HepG2 (cell line): ENCODE results near the gene RERE. TPM values are rescaled to one million over a fixed set of nuclear protein-coding genes. Genes with fewer than 3 reads are reported as not detected.
A peak's percentile ranks its signal among the peaks of the same experiment; 100 is the strongest.

Experiments used
- ATF1 ChIP-seq: IDR thresholded peaks from 2 replicates; pipeline ENCODE4 v1.6.1; 2016; ENCODE audit warnings: mild to moderate bottlenecking, control low read depth
- ATRX ChIP-seq: sonication (generic); formaldehyde crosslinking; IDR thresholded peaks from 2 replicates; pipeline ENCODE4 v1.4.0; 2020; ENCODE audit warnings: missing genetic modification reagents, borderline replicate concordance
- CHCHD3 ChIP-seq: sonication (generic); formaldehyde crosslinking; IDR thresholded peaks from 2 replicates; pipeline ENCODE4 v1.8.0; 2022; ENCODE audit warnings: mild to moderate bottlenecking, missing genetic modification reagents, moderate library complexity
- ESRRA ChIP-seq: sonication (generic); formaldehyde crosslinking; IDR thresholded peaks from 2 replicates; pipeline ENCODE4 v1.5.1; 2020; ENCODE audit warnings: mild to moderate bottlenecking, low read depth, missing genetic modification reagents
- ETV6 ChIP-seq: sonication (generic); formaldehyde crosslinking; conservative IDR thresholded peaks from 2 replicates; pipeline ENCODE4 v1.4.0; 2020; ENCODE audit warnings: missing genetic modification reagents
- KAT2B ChIP-seq: fragments of 150-350 bp; IDR thresholded peaks from 2 replicates; pipeline ENCODE4 v1.6.1; 2014; ENCODE audit warnings: low read depth, low read length, borderline replicate concordance
- KLF13 ChIP-seq: sonication (generic); formaldehyde crosslinking; IDR thresholded peaks from 2 replicates; pipeline ENCODE4 v1.4.0; 2020; ENCODE audit warnings: mild to moderate bottlenecking, missing genetic modification reagents
- NFYB ChIP-seq: sonication (generic); formaldehyde crosslinking; IDR thresholded peaks from 2 replicates; pipeline ENCODE4 v1.4.0; 2020; ENCODE audit warnings: missing genetic modification reagents
- PLRG1 ChIP-seq: fragments of 450-650 bp; conservative IDR thresholded peaks from 2 replicates; pipeline ENCODE4 v1.6.1; 2016
- POLR2AphosphoS2 ChIP-seq: IDR thresholded peaks from 2 replicates; pipeline ENCODE4 v1.6.1; 2011; ENCODE audit warnings: low read depth, low read length, improper control_type of control experiment
- RAD21 ChIP-seq: fragments of 450-650 bp; formaldehyde crosslinking; IDR thresholded peaks from 2 replicates; pipeline ENCODE4 v1.5.0; 2020; ENCODE audit warnings: mild to moderate bottlenecking
- SETDB1 ChIP-seq: sonication (generic); formaldehyde crosslinking; IDR thresholded peaks from 2 replicates; pipeline ENCODE4 v1.5.1; 2020; ENCODE audit warnings: missing genetic modification reagents, mild to moderate bottlenecking, borderline replicate concordance
- SOX13 ChIP-seq, 3 experiments: fragments of 450-650 bp in 1 of 3; sonication (generic) in 1 of 3; formaldehyde crosslinking in 1 of 3; IDR thresholded peaks in 2 of 3; conservative IDR thresholded peaks in 1 of 3; 2 replicates each; pipeline versions ENCODE4 v1.5.0 to v1.6.1; 2016 to 2020; ENCODE audit warnings: antibody characterized with exemption in 1 of 3, mild to moderate bottlenecking in 1 of 3, missing compliant biosample characterization in 1 of 3, missing genetic modification reagents in 1 of 3, moderate library complexity in 1 of 3
- TCF7 ChIP-seq: sonication (generic); IDR thresholded peaks from 2 replicates; pipeline ENCODE4 v1.6.1; 2016; ENCODE audit warnings: antibody characterized with exemption, low read depth
- TP53 ChIP-seq: sonication (generic); formaldehyde crosslinking; conservative IDR thresholded peaks from 2 replicates; pipeline ENCODE4 v1.4.0; 2020; ENCODE audit warnings: missing genetic modification reagents
- ZMAT5 ChIP-seq: sonication (generic); formaldehyde crosslinking; IDR thresholded peaks from 2 replicates; pipeline ENCODE4 v1.5.0; 2020; ENCODE audit warnings: mild to moderate bottlenecking, low read depth, missing genetic modification reagents, borderline replicate concordance
- ZNF138 ChIP-seq: sonication (generic); formaldehyde crosslinking; IDR thresholded peaks from 2 replicates; pipeline ENCODE4 v1.5.0; 2020; ENCODE audit warnings: mild to moderate bottlenecking, low read depth, missing genetic modification reagents
- ZNF24 ChIP-seq: fragments of 450-650 bp; IDR thresholded peaks from 2 replicates; pipeline ENCODE4 v1.6.1; 2017; ENCODE audit warnings: antibody characterized with exemption, mild to moderate bottlenecking
- ZNF644 ChIP-seq: IDR thresholded peaks from 2 replicates; pipeline ENCODE4 v1.6.1; 2016; ENCODE audit warnings: low read depth
- ZNF75D ChIP-seq: sonication (generic); formaldehyde crosslinking; IDR thresholded peaks from 2 replicates; pipeline ENCODE4 v1.8.1; 2023; ENCODE audit warnings: missing genetic modification reagents, mild to moderate bottlenecking, borderline replicate concordance
- ZNF772 ChIP-seq: sonication (generic); formaldehyde crosslinking; IDR thresholded peaks from 2 replicates; pipeline ENCODE4 v1.5.0; 2020; ENCODE audit warnings: mild to moderate bottlenecking, missing genetic modification reagents
- polyA plus RNA-seq, 8 experiments: library from polyadenylated mRNA; depleted of rRNA in 3 of 8; stranded (reverse) in 7 of 8; unstranded in 1 of 8; fragments of >200 nt; fragmentation: Illumina TruSeq in 4 of 8; extraction: Trizol in 4 of 8; gene quantifications; 2 replicates each; pipeline versions ENCODE4 v1.2.1 to v1.2.3, GENCODE V29; 2011 to 2016; ENCODE audit warnings: low read depth in 4 of 8, missing spikeins in 1 of 8, mixed read lengths in 1 of 8; ENCODE audit not compliant: insufficient read depth in 1 of 8
- total RNA-seq, 5 experiments: library from RNA; depleted of rRNA; stranded (reverse); fragments of >200 nt; fragmentation: Illumina TruSeq; extraction: Trizol; gene quantifications; 2 replicates each; pipeline ENCODE4 v1.2.3, GENCODE V29; 2016; ENCODE audit warnings: low read depth in 1 of 5
- TF ChIP-seq, protein P1 (sequence below): fragments of 450-650 bp; IDR thresholded peaks from 2 replicates; pipeline ENCODE4 v1.6.1; 2017; ENCODE audit warnings: mild to moderate bottlenecking
- TF ChIP-seq, protein P2 (sequence below): sonication (generic); formaldehyde crosslinking; IDR thresholded peaks from 2 replicates; pipeline ENCODE4 v1.5.0; 2020; ENCODE audit warnings: mild to moderate bottlenecking, missing genetic modification reagents, borderline replicate concordance

RERE gene
- total and polyA plus RNA-seq, 2 of the 13 experiments (the other 11 are each of a cell fraction or from before 2014, with no cell fraction given), result 18.3 to 21.9 TPM

GRCh38 chr1:8848663-8849386 lies 31.4 kb upstream of the RERE start (continued):
- TF ChIP-seq ZNF644 (CRISPR knock-in tag) (peak; percentile 72), ZMAT5 (CRISPR knock-in tag) (no peak), RAD21 (peak; percentile 98), PLRG1 (no peak), ESRRA (CRISPR knock-in tag) (no peak), ETV6 (0 out of 2 replicates have a peak, but pooled peaks have one; percentile 22), ZNF138 (CRISPR knock-in tag) (no peak), TCF7 (no peak), SETDB1 (CRISPR knock-in tag) (no peak), KAT2B (no peak), CHCHD3 (CRISPR knock-in tag) (no peak), TP53 (CRISPR knock-in tag) (no peak), POLR2AphosphoS2 (no peak), ZNF772 (0 out of 2 replicates have a peak, but pooled peaks have one; percentile 25), SOX13 (IDR thresholded peaks at IDR 0.05) (no peak), SOX13 (CRISPR knock-in tag; conservative IDR thresholded peaks at IDR 0.05 in 1 of 2, IDR thresholded peaks at IDR 0.05 in 1 of 2) (peak in 1 of 2 experiments; percentile 58; a peak in 2 of 4 replicates), KLF13 (CRISPR knock-in tag) (no peak), ZNF75D (no peak), ZNF24 (0 out of 2 replicates have a peak, but pooled peaks have one; percentile 42), ATF1 (no peak), NFYB (CRISPR knock-in tag) (no peak), ATRX (no peak)
- TF ChIP-seq, protein P1, sequence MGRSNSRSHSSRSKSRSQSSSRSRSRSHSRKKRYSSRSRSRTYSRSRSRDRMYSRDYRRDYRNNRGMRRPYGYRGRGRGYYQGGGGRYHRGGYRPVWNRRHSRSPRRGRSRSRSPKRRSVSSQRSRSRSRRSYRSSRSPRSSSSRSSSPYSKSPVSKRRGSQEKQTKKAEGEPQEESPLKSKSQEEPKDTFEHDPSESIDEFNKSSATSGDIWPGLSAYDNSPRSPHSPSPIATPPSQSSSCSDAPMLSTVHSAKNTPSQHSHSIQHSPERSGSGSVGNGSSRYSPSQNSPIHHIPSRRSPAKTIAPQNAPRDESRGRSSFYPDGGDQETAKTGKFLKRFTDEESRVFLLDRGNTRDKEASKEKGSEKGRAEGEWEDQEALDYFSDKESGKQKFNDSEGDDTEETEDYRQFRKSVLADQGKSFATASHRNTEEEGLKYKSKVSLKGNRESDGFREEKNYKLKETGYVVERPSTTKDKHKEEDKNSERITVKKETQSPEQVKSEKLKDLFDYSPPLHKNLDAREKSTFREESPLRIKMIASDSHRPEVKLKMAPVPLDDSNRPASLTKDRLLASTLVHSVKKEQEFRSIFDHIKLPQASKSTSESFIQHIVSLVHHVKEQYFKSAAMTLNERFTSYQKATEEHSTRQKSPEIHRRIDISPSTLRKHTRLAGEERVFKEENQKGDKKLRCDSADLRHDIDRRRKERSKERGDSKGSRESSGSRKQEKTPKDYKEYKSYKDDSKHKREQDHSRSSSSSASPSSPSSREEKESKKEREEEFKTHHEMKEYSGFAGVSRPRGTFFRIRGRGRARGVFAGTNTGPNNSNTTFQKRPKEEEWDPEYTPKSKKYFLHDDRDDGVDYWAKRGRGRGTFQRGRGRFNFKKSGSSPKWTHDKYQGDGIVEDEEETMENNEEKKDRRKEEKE, result no peak
- TF ChIP-seq, protein P2, sequence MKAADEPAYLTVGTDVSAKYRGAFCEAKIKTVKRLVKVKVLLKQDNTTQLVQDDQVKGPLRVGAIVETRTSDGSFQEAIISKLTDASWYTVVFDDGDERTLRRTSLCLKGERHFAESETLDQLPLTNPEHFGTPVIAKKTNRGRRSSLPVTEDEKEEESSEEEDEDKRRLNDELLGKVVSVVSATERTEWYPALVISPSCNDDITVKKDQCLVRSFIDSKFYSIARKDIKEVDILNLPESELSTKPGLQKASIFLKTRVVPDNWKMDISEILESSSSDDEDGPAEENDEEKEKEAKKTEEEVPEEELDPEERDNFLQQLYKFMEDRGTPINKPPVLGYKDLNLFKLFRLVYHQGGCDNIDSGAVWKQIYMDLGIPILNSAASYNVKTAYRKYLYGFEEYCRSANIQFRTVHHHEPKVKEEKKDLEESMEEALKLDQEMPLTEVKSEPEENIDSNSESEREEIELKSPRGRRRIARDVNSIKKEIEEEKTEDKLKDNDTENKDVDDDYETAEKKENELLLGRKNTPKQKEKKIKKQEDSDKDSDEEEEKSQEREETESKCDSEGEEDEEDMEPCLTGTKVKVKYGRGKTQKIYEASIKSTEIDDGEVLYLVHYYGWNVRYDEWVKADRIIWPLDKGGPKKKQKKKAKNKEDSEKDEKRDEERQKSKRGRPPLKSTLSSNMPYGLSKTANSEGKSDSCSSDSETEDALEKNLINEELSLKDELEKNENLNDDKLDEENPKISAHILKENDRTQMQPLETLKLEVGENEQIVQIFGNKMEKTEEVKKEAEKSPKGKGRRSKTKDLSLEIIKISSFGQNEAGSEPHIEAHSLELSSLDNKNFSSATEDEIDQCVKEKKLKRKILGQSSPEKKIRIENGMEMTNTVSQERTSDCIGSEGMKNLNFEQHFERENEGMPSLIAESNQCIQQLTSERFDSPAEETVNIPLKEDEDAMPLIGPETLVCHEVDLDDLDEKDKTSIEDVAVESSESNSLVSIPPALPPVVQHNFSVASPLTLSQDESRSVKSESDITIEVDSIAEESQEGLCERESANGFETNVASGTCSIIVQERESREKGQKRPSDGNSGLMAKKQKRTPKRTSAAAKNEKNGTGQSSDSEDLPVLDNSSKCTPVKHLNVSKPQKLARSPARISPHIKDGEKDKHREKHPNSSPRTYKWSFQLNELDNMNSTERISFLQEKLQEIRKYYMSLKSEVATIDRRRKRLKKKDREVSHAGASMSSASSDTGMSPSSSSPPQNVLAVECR, result peak; percentile 48; the same call in 1 of the 2 replicates
